ENCODE results near the gene FAR2.

- no peak for TF ChIP-seq PBX3 (CRISPR knock-in tag; IDR thresholded peaks at IDR 0.05)
- no peak for TF ChIP-seq ZNF664 (tag by site-specific recombination; IDR thresholded peaks at IDR 0.05)
- TF ChIP-seq MYNN (tag by site-specific recombination; IDR thresholded peaks at IDR 0.05; ENCODE audit: borderline replicate concordance) = no peak
- TF ChIP-seq CTCF (tag by site-specific recombination; IDR thresholded peaks at IDR 0.05) = no peak
- no peak for TF ChIP-seq ZNF362 (tag by site-specific recombination; IDR thresholded peaks at IDR 0.05)
- TF ChIP-seq REST (tag by site-specific recombination; IDR thresholded peaks at IDR 0.05) = no peak
- no peak for TF ChIP-seq ZSCAN4 (tag by site-specific recombination; IDR thresholded peaks at IDR 0.05)
- no peak for TF ChIP-seq ZBTB7A (tag by site-specific recombination; IDR thresholded peaks at IDR 0.05; ENCODE audit: low read depth)
- no peak for TF ChIP-seq ZBTB11 (tag by site-specific recombination; conservative IDR thresholded peaks at IDR 0.05; ENCODE audit: low read depth)
- TF ChIP-seq ZNF26 (tag by site-specific recombination; IDR thresholded peaks at IDR 0.05) = no peak
- no peak for TF ChIP-seq ZBTB6 (tag by site-specific recombination; IDR thresholded peaks at IDR 0.05)
Measured at GRCh38 chr12:29225834-29226233, 76.8 kb downstream of the FAR2 start.
